Mucosa of rectum (tissue), 2 donors: ENCODE results near the gene LRPPRC.

Experiments used
- H3K27ac ChIP-seq, 2 donors: one replicate each; pipeline ENCODE4 v1.7.0; 2013; ENCODE audit warnings: inconsistent platforms in 2 of 2, low read depth in 2 of 2, low read length in 2 of 2
- H3K27me3 ChIP-seq, 2 donors: one replicate each; pipeline ENCODE4 v1.7.0; 2013; ENCODE audit warnings: low read length in 2 of 2; ENCODE audit not compliant: control insufficient read depth in 2 of 2, insufficient read depth in 2 of 2
- H3K36me3 ChIP-seq, 2 donors: one replicate each; pipeline ENCODE4 v1.7.0; 2013; ENCODE audit warnings: low read length in 2 of 2; ENCODE audit not compliant: control insufficient read depth in 2 of 2, insufficient read depth in 2 of 2
- H3K4me1 ChIP-seq, 2 donors: one replicate each; pipeline ENCODE4 v1.7.0; 2013; ENCODE audit warnings: low read length in 2 of 2, mild to moderate bottlenecking in 1 of 2; ENCODE audit not compliant: control insufficient read depth in 2 of 2, insufficient read depth in 2 of 2
- H3K4me3 ChIP-seq, 2 donors: one replicate each; pipeline ENCODE4 v1.7.0; 2013; ENCODE audit warnings: low read length in 2 of 2
- H3K9ac ChIP-seq, 2 donors: one replicate each; pipeline ENCODE4 v1.7.0; 2013; ENCODE audit warnings: low read length in 2 of 2, low read depth in 1 of 2, mild to moderate bottlenecking in 1 of 2
- H3K9me3 ChIP-seq, 2 donors: one replicate each; pipeline ENCODE4 v1.7.0; 2013; ENCODE audit warnings: low read length in 2 of 2; ENCODE audit not compliant: control insufficient read depth in 2 of 2
- donor health status: healthy.
- donor health status: Normal muscosa, but diverticular disease.

LRPPRC gene

DNA sequence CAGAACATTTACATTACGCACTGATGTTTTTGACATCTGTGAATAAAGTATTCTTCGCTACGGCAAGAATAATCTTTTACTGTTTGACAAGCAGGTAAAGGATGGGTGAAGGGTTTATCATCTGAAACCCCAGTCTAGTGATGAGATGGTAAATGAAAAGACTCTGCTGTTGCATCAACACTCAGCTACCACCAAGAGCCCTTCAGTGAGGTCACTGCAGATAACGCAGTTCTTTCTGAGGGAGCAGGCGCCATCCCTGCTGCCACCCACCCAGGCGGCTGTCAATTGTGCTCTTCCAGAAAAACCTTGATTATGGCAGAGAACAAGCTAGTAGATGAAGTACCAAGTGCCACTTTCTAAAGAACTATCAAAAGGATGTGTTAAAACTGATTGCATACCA lies 98.3 kb downstream of the LRPPRC start:
- peaks cover 29 to 51% of the 10 kb centered on the region in 2 donors for H3K36me3 ChIP-seq
- H3K9ac ChIP-seq, result no peak overlapping the region
- no peaks in the 10 kb centered on the region for H3K27me3 ChIP-seq
- no peaks in the 10 kb centered on the region for H3K9me3 ChIP-seq
- no peak overlapping the region for H3K27ac ChIP-seq
- H3K4me1 ChIP-seq, result no peaks in the 10 kb centered on the region
- no peak overlapping the region for H3K4me3 ChIP-seq

DNA sequence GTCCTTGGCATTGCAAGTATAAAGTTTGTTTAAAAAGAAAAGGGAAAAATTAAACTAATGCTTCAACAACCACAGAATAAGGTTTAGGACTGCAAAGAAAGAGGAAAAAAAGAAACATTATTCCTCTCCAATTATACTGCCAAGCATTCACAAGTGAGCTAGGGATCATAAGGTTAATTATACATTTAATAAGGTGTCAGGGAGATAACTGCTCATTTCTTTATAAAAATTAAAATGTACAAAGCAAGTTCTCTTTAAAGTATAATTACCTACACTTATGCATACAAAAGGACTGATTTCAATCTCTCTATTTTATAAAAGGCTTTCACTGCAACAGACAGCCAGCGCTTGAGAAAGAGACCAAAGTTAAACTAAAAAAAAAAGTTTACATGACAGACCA lies 98.9 kb downstream of the LRPPRC start:
- Histone ChIP-seq H3K36me3 (peaks cover 31 to 54% of the 10 kb centered on the region in 2 donors), H3K27me3 (no peaks in the 10 kb centered on the region), H3K27ac (no peak overlapping the region), H3K9ac (no peak overlapping the region), H3K4me1 (no peaks in the 10 kb centered on the region), H3K9me3 (no peaks in the 10 kb centered on the region), H3K4me3 (no peak overlapping the region)

DNA sequence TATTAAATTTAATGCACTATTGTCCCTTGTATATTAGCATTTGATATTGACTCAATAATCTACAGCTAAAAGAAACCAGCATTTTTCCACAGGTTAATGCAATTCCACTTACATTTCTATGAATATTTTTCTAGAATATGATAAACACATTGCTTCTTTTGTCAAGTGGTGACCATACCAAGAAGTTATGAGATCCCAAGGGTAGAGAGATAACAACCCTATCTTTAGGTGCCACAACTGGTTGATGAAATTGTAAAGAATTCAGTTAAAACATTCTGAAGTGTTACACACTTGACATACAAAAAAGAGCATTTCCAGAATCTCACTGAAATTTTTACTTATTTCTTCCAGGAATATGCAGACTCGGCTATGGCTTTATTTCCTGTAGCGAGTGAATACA lies 101.0 kb downstream of the LRPPRC start:
- Histone ChIP-seq H3K27ac (no peak overlapping the region), H3K4me3 (no peak overlapping the region), H3K9ac (no peak overlapping the region), H3K36me3 (peaks cover 39 to 61% of the 10 kb centered on the region in 2 donors), H3K9me3 (no peaks in the 10 kb centered on the region), H3K27me3 (no peaks in the 10 kb centered on the region), H3K4me1 (no peaks in the 10 kb centered on the region)

DNA sequence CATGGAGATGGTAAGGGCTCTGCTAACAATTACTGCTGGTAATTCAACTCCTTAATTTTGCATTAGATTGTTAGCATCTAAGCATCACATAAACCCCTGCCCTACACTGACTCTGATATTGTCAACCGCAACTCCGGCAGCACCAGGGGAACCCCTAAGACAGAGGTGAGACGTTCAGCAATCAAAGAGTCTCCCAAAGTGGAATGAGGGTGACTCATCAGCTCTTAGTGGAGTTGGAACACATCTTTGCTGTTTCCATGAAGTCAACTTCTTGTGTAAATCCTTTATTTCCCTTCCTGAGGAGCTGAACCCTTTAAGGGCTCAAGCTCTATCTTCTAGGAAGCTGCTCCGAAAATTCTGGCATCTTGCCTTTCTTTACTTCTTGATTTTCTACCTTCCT lies 104.9 kb downstream of the LRPPRC start:
- H3K4me3 ChIP-seq, result no peak overlapping the region
- no peak overlapping the region for H3K9ac ChIP-seq
- H3K9me3 ChIP-seq, result no peaks in the 10 kb centered on the region
- H3K36me3 ChIP-seq, result peaks cover 59 to 70% of the 10 kb centered on the region in 2 donors
- no peak overlapping the region for H3K27ac ChIP-seq
- H3K4me1 ChIP-seq, result no peaks in the 10 kb centered on the region
- no peaks in the 10 kb centered on the region for H3K27me3 ChIP-seq

DNA sequence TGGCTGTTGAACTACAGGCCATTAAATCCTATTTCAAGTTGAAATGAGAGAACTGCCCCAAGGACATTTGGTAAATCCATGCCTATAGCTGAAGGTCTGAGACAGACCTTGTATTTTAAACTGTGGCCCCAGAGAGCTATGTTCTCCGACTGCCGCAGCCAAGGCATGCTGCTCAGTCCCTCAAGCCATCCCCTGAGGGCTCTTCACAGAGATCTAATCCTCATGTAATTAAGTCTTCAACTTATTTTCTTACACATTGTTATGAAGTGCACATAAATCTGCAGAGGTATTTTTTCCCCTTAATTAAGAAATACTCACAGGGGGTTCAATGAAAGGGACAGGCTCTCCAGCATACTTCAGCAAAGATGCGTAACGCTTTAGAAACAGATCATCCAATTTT lies 106.4 kb downstream of the LRPPRC start:
- no peak overlapping the region for H3K27ac ChIP-seq
- no peaks in the 10 kb centered on the region for H3K27me3 ChIP-seq

DNA sequence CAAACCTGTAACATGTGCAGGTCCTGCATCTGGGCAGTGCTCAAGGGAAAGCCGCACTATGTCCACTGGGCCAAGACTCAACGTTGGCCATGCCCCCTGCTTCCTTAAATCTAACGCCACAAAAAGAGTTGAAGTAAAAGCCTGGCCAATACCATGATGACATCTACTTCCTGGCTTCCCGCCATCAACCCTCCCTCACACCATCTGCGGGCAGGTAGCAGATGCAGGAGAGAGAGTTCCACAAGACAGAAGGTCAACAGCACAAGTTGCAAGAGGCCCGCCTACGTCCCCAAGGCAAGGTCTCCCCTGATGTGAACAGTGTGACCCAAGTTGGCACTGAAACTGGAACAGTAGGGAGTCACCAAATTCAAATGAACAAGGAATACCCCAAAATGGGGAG lies 108.6 kb downstream of the LRPPRC start:
- H3K9me3 ChIP-seq, result no peaks in the 10 kb centered on the region

More for the DNA sequence above, 106.4 kb downstream of the LRPPRC start:
- Histone ChIP-seq H3K4me1 (no peaks in the 10 kb centered on the region), H3K9me3 (no peaks in the 10 kb centered on the region), H3K9ac (no peak overlapping the region), H3K36me3 (peaks cover 50 to 60% of the 10 kb centered on the region in 2 donors), H3K4me3 (no peak overlapping the region)

DNA sequence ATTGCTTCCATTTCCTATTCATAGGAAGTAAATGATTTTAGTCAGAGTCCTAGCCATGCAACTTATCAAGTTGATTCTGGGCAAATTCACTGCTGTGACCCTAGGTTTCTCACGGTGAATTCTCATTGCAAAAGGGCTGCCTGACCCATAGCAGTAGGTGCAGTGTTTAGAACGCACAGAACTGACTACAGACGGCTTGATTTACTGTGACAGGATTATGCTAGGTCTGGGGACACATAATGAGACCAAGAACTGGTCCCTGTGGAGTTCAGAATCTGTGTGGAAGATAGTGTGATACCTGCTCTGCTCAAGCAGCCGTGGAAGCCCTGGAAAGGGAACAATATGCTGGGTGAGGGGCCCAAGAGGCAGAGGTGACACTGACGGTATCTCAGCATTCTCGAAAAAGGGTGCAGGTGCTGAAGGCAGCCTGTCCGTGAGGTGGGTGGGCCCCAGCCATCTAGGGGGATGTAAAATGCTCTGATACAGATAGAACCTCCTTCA lies 110.6 kb downstream of the LRPPRC start:
- no peak overlapping the region for H3K9ac ChIP-seq
- no peak overlapping the region for H3K27ac ChIP-seq
- no peaks in the 10 kb centered on the region for H3K27me3 ChIP-seq
- peaks cover 24 to 28% of the 10 kb centered on the region in 2 donors for H3K36me3 ChIP-seq
- H3K4me3 ChIP-seq, result no peak overlapping the region
- H3K9me3 ChIP-seq, result no peaks in the 10 kb centered on the region
- H3K4me1 ChIP-seq, result no peaks in the 10 kb centered on the region

More for the DNA sequence above, 108.6 kb downstream of the LRPPRC start:
- Histone ChIP-seq H3K4me3 (no peak overlapping the region), H3K4me1 (no peaks in the 10 kb centered on the region), H3K27me3 (no peaks in the 10 kb centered on the region), H3K9ac (no peak overlapping the region), H3K27ac (no peak overlapping the region), H3K36me3 (peaks cover 41 to 43% of the 10 kb centered on the region in 2 donors)

DNA sequence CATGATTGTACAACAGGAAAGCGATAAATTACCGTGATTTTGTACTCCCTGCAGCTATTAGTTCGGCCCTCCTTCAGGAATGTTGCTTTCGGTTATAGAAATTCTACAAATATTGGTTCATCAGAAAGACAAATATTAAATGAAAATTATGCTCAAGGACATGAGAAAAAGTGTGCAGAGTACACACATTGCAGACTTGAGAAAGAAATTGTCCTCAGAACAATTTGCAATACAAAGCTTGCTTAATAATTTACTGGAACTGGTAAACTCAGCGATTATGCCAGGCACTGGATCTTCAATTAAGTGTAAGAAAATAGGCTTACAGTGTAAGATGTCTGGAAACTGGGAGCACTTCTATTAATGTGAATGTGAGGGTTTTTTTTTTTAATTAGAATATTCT lies 111.1 kb downstream of the LRPPRC start:
- no peaks in the 10 kb centered on the region for H3K4me1 ChIP-seq
- peaks cover 21 to 26% of the 10 kb centered on the region in 2 donors for H3K36me3 ChIP-seq
- no peaks in the 10 kb centered on the region for H3K27me3 ChIP-seq
- H3K27ac ChIP-seq, result no peak overlapping the region
- no peak overlapping the region for H3K9ac ChIP-seq
- H3K9me3 ChIP-seq, result no peaks in the 10 kb centered on the region
- no peak overlapping the region for H3K4me3 ChIP-seq

DNA sequence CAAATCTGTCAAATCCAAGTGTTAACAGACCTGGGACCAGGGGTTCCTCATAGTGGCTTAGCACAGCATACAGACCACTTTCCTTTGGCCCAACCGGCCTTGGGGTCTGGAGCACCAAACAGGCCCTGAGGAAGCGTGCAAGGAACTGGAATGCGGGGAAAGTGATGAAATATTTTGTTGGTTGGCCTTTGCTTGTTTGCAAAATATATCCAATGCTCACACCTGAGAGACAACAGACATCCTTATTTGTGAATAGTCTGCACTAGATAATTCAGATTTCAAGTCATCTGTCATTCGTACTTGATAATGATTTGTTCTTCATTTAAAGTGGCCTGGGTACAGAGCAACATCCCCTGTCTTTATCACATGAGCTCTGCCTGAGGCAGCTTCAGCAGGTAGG lies 113.5 kb downstream of the LRPPRC start:
- H3K27ac ChIP-seq, result no peak overlapping the region
- H3K4me3 ChIP-seq, result no peak overlapping the region
- H3K9ac ChIP-seq, result no peak overlapping the region

DNA sequence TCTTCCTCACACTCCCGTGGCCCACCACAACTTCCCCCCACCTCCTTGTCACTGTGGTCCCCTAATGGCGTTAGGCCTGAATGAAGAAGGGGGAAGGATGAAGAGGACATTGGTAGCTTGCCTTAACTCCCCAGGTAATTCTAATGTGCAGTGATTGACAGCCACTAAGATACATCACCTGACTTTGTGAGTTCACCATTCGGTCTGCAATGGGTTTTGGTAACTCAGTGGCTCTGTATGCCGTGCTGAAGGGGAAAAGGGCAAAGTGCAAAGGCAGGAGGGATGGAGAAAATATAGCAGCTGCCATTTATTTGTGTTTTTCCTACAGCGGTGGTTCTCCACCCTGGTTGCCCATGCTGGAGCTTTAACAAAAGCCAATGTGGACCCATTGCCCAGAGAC lies 114.8 kb downstream of the LRPPRC start:
- H3K36me3 ChIP-seq, result no peaks in the 10 kb centered on the region
- no peak overlapping the region for H3K4me3 ChIP-seq
- no peak overlapping the region for H3K9ac ChIP-seq
- no peaks in the 10 kb centered on the region for H3K4me1 ChIP-seq
- no peak overlapping the region for H3K27ac ChIP-seq
- no peaks in the 10 kb centered on the region for H3K9me3 ChIP-seq
- H3K27me3 ChIP-seq, result no peaks in the 10 kb centered on the region

More for the DNA sequence above, 113.5 kb downstream of the LRPPRC start:
- Histone ChIP-seq H3K36me3 (peaks cover 7 to 9% of the 10 kb centered on the region in 2 donors), H3K27me3 (no peaks in the 10 kb centered on the region), H3K9me3 (no peaks in the 10 kb centered on the region), H3K4me1 (no peaks in the 10 kb centered on the region)

DNA sequence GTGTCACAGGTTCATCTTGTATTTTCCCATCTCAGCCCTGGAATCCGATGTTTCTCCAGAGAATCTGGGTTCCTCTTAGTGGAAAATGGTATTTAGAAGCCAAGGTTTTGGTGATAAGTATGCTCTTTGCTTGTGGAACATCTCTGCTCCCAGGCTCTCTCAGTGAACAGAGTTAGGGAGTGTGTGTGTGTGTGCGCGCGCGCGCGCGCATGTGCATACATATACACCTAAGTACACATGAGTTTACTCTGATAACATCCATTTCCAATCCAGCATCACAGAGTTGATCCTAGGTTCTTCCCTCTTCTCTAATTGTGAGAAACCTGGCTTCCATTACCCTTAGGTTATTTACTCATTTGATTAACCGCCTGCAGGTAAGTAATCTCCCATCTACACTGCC lies 115.3 kb downstream of the LRPPRC start:
- Histone ChIP-seq H3K27me3 (no peaks in the 10 kb centered on the region), H3K9me3 (no peaks in the 10 kb centered on the region), H3K4me1 (no peaks in the 10 kb centered on the region), H3K36me3 (no peaks in the 10 kb centered on the region), H3K4me3 (no peak overlapping the region), H3K9ac (no peak overlapping the region), H3K27ac (no peak overlapping the region)
